GM12874 (cell line): ENCODE measurements around the gene MANF.

Source experiments
- TF ChIP-seq, protein P1 (sequence below): IDR thresholded peaks from 2 replicates; pipeline ENCODE4 v1.5.1; 2011; ENCODE audit warnings: low read depth, mild to moderate bottlenecking, control low read depth, low read length, moderate library complexity; ENCODE audit not compliant: insufficient read depth

Gene MANF

DNA sequence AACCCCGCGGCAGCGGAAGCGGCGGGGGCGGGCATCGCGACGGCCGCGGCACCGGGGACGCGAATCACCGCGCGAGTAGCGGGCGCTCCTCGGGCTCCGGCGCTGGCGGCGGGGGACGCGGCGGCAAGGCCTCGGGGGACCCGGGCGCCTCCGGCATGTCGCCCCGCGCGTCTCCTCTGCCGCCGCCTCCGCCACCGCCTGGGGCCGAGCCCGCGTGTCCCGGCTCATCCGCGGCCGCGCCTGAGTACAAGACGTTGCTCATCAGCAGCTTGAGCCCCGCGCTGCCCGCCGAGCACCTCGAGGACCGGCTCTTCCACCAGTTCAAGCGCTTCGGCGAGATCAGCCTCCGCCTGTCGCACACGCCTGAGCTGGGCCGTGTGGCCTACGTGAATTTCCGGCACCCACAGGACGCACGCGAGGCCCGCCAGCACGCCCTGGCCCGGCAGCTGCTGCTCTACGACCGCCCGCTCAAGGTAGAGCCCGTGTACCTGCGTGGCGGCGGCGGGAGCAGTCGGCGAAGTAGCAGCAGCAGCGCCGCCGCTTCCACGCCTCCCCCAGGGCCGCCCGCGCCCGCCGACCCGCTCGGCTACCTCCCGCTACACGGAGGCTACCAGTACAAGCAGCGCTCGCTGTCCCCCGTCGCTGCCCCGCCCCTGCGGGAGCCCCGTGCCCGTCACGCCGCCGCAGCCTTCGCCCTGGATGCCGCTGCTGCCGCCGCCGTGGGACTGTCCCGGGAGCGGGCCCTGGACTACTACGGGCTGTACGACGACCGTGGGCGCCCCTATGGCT, 6.7 kb downstream of the MANF start:
- TF ChIP-seq, protein P1, sequence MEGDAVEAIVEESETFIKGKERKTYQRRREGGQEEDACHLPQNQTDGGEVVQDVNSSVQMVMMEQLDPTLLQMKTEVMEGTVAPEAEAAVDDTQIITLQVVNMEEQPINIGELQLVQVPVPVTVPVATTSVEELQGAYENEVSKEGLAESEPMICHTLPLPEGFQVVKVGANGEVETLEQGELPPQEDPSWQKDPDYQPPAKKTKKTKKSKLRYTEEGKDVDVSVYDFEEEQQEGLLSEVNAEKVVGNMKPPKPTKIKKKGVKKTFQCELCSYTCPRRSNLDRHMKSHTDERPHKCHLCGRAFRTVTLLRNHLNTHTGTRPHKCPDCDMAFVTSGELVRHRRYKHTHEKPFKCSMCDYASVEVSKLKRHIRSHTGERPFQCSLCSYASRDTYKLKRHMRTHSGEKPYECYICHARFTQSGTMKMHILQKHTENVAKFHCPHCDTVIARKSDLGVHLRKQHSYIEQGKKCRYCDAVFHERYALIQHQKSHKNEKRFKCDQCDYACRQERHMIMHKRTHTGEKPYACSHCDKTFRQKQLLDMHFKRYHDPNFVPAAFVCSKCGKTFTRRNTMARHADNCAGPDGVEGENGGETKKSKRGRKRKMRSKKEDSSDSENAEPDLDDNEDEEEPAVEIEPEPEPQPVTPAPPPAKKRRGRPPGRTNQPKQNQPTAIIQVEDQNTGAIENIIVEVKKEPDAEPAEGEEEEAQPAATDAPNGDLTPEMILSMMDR: no peak

DNA sequence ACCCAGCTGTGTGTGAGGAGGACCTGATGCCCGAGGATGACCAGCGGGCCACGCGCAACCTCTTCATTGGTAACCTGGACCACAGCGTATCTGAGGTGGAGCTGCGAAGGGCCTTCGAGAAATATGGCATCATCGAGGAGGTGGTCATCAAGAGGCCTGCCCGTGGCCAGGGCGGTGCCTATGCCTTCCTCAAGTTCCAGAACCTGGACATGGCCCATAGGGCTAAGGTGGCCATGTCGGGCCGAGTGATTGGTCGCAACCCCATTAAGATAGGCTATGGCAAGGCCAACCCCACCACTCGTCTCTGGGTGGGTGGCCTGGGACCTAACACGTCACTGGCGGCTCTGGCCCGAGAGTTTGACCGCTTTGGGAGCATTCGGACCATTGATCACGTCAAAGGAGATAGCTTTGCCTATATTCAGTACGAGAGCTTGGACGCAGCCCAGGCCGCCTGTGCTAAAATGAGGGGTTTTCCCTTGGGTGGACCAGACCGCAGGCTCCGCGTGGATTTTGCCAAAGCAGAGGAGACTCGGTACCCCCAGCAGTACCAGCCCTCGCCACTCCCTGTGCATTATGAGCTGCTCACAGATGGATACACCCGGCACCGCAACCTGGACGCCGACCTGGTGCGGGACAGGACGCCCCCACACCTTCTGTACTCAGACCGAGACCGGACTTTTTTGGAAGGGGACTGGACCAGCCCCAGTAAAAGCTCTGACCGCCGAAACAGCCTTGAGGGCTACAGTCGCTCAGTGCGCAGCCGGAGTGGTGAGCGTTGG, 7.5 kb downstream of the MANF start:
- TF ChIP-seq, protein P1: no peak

DNA sequence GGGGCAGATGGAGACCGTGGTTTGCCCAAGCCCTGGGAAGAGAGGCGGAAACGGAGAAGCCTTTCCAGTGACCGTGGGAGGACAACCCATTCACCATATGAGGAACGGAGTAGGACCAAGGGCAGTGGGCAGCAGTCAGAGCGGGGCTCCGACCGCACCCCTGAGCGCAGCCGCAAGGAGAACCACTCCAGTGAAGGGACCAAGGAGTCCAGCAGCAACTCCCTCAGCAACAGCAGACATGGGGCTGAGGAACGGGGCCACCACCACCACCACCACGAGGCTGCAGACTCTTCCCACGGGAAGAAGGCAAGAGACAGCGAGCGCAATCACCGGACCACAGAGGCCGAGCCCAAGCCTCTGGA, 8.0 kb downstream of the MANF start:
- TF ChIP-seq, protein P1: no peak

DNA sequence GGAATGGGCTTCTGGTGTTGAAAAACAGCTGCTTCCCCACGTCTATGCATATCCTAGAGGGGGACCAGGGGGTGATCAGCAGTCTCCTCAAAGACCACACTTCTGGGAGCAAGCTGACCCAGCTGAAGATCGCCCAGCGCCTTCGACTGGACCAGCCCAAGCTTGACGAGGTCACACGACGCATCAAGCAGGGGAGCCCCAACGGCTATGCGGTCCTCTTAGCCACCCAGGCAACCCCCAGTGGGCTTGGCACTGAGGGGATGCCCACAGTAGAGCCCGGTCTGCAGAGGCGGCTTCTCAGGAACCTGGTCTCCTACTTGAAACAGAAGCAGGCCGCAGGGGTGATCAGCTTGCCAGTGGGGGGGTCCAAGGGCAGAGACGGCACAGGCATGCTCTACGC, 8.5 kb downstream of the MANF start:
- TF ChIP-seq, protein P1: no peak

DNA sequence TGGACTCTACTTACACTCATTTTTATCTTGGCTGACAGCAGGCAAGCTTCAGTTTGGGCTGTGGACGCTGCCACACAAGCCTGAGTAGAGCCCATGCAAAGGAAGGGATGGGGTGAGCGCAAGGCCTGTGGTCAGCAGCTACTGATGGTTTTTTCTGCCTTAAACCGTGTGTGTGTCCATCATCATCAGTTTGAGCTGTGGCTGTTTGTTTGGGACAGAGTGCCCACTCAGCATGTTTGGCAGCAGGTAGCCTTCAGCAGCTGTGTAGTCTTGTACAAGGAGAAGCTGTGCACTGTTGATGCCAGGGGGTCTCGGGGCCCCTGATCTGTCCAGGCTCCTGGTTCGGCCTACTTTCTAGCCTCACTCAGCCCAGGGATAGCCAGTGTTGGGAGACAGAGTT, 9.4 kb downstream of the MANF start:
- TF ChIP-seq, protein P1: no peak

DNA sequence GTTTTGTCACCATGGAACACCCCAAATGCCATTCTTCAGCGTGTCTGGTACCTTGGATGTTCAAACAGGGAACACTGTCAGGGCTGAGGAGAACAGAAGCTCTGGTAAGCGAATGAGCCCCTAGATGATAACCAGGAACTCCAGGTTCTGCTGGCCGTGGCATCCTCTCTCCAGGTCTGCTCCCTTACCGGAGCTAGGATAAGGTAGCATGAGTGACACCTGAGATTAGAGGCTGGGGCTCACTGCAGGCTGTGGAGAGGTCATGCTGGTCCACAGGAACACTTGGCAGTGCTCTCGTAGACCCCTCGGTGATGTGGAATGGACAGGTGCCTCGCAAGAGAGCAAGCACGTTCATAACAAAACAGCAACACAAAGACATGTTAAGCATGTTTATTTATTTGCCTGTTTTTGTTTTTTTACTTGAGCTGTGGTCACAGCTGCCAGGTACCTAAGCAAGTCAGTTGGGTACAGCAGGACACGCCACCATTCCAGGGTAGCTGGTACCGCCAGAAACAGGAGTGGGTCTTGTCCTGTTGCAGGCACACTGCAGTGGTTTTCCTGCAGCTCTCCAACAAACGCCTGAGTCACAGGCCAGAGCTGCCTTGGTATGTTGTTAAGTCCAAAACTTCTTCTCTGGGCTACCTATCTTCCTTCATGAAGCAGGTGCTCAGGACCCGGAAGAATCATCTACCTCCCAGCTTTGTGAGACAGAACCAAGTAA, 10.6 kb downstream of the MANF start:
- TF ChIP-seq, protein P1: no peak

DNA sequence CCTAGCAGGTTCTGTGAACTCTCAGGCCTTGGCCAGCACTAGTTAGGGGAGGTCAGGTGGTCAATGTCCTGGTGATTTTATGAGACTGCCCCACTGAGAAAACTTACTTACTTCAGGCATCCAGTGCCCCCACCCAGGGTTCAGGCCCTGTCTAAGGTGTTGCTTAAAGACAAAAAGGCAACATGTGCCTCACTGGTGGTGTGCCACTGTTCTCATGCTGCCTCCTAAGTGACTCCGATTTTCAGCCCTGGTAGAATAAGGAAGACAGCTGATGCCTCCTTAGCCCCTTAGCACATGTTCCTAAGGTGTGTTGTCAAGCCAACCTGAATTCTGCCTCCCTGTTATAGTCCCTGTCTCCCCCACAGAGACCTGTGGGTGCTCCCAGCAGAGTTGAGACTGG, 11.3 kb downstream of the MANF start:
- TF ChIP-seq, protein P1: no peak
